WTC11 (cell line): ENCODE measurements around the gene SPATA18. TPM values are rescaled to one million over a fixed set of nuclear protein-coding genes. Genes with fewer than 3 reads are reported as not detected.

Experiments used
- ATAC-seq: fragments of 200-7000 bp; cut with Tn5 transposase; 2 replicates; pipeline ENCODE4 v1.10.0; 2021; ENCODE audit warnings: mild to moderate bottlenecking, moderate library complexity
- CTCF ChIA-PET: fragments of 300-600 bp; sonication (Branson Sonifier 250); formaldehyde crosslinking; loops from one replicate; lab custom pipeline; 2021; ENCODE audit warnings: antibody characterized with exemption; lab: Charles Lee
- POLR2A ChIA-PET: fragments of 350-600 bp; sonication (Branson Sonifier 250); formaldehyde crosslinking; loops from one replicate; lab custom pipeline; 2021; ENCODE audit warnings: antibody characterized with exemption; lab: Charles Lee
- DNase-seq: peaks from one replicate; pipeline ENCODE4 v3.0.0; 2021; ENCODE audit warnings: low spot score
- H3K27ac Mint-ChIP-seq: 2 replicates; pipeline ENCODE4 v1.8.0; 2021; ENCODE audit warnings: mixed read lengths
- H3K27me3 Mint-ChIP-seq: 2 replicates; pipeline ENCODE4 v1.8.0; 2021; ENCODE audit warnings: low read depth, mild to moderate bottlenecking, moderate library complexity, mixed read lengths
- H3K36me3 Mint-ChIP-seq: 2 replicates; pipeline ENCODE4 v1.8.0; 2021; ENCODE audit warnings: mixed read lengths
- H3K4me1 Mint-ChIP-seq: 2 replicates; pipeline ENCODE4 v1.8.0; 2022; ENCODE audit warnings: mixed read lengths
- H3K4me3 Mint-ChIP-seq: 2 replicates; pipeline ENCODE4 v1.8.0; 2021; ENCODE audit warnings: mild to moderate bottlenecking, moderate library complexity, mixed read lengths
- H3K9me3 Mint-ChIP-seq: 2 replicates; pipeline ENCODE4 v1.8.0; 2021; ENCODE audit warnings: mixed read lengths
- CBFB ChIP-seq: sonication (generic); formaldehyde crosslinking; IDR thresholded peaks from 2 replicates; pipeline ENCODE4 v1.8.1; 2022; ENCODE audit warnings: mild to moderate bottlenecking, low read depth, missing genetic modification reagents
- CREB1 ChIP-seq: sonication (generic); formaldehyde crosslinking; IDR thresholded peaks from 2 replicates; pipeline ENCODE4 v1.8.0; 2023; ENCODE audit warnings: mild to moderate bottlenecking, missing genetic modification reagents
- ELF4 ChIP-seq: sonication (generic); formaldehyde crosslinking; IDR thresholded peaks from 2 replicates; pipeline ENCODE4 v1.8.1; 2022; ENCODE audit warnings: low read depth, mild to moderate bottlenecking, moderate library complexity, missing genetic modification reagents
- ETV6 ChIP-seq: sonication (generic); formaldehyde crosslinking; IDR thresholded peaks from 2 replicates; pipeline ENCODE4 v1.8.1; 2022; ENCODE audit warnings: mild to moderate bottlenecking, missing genetic modification reagents
- MXD4 ChIP-seq: fragments of 250-450 bp; sonication (Bioruptor Pico); IDR thresholded peaks from 2 replicates; pipeline ENCODE4 v1.8.0; 2021; ENCODE audit warnings: mild to moderate bottlenecking, moderate library complexity, borderline replicate concordance
- NR2C2 ChIP-seq: sonication (generic); formaldehyde crosslinking; IDR thresholded peaks from 2 replicates; pipeline ENCODE4 v1.8.0; 2022; ENCODE audit warnings: mild to moderate bottlenecking, missing genetic modification reagents
- NR3C1 ChIP-seq: sonication (generic); formaldehyde crosslinking; conservative IDR thresholded peaks from 2 replicates; pipeline ENCODE4 v1.8.1; 2023; ENCODE audit warnings: low read depth, mild to moderate bottlenecking, missing genetic modification reagents
- RORB ChIP-seq: fragments of 250-450 bp; sonication (Bioruptor Pico); IDR thresholded peaks from 2 replicates; pipeline ENCODE4 v1.9.0; 2021; ENCODE audit warnings: mild to moderate bottlenecking
- ZNF121 ChIP-seq: sonication (generic); formaldehyde crosslinking; IDR thresholded peaks from 2 replicates; pipeline ENCODE4 v1.8.0; 2023; ENCODE audit warnings: missing genetic modification reagents
- ZNF138 ChIP-seq: sonication (generic); formaldehyde crosslinking; conservative IDR thresholded peaks from 2 replicates; pipeline ENCODE4 v1.8.1; 2022; ENCODE audit warnings: mild to moderate bottlenecking, moderate library complexity, missing genetic modification reagents
- ZNF317 ChIP-seq: sonication (generic); formaldehyde crosslinking; IDR thresholded peaks from 2 replicates; pipeline ENCODE4 v1.8.1; 2023; ENCODE audit warnings: low read depth, mild to moderate bottlenecking, moderate library complexity, missing genetic modification reagents, borderline replicate concordance
- ZNF416 ChIP-seq: fragments of 250-450 bp; sonication (Bioruptor Pico); IDR thresholded peaks from 2 replicates; pipeline ENCODE4 v1.9.0; 2021; ENCODE audit warnings: mild to moderate bottlenecking, inconsistent platforms
- ZNF671 ChIP-seq: fragments of 250-450 bp; sonication (Bioruptor Pico); IDR thresholded peaks from 2 replicates; pipeline ENCODE4 v1.8.0; 2021; ENCODE audit warnings: mild to moderate bottlenecking
- total RNA-seq: library from RNA; stranded (reverse); gene quantifications from 3 replicates; pipeline ENCODE4 v1.2.3, GENCODE V29; 2021
- TF ChIP-seq, protein P1 (sequence below): sonication (generic); formaldehyde crosslinking; IDR thresholded peaks from 2 replicates; pipeline ENCODE4 v1.8.0; 2022; ENCODE audit warnings: mild to moderate bottlenecking, missing genetic modification reagents
- TF ChIP-seq, protein P2 (sequence below): sonication (generic); formaldehyde crosslinking; IDR thresholded peaks from 2 replicates; pipeline ENCODE4 v1.8.1; 2022; ENCODE audit warnings: mild to moderate bottlenecking, missing genetic modification reagents, moderate library complexity, borderline replicate concordance
- TF ChIP-seq, protein P3 (sequence below): fragments of 250-450 bp; sonication (Bioruptor Pico); IDR thresholded peaks from 2 replicates; pipeline ENCODE4 v1.9.0; 2021; ENCODE audit warnings: mild to moderate bottlenecking, borderline replicate concordance
- TF ChIP-seq, protein P4 (sequence below): sonication (generic); formaldehyde crosslinking; IDR thresholded peaks from 2 replicates; pipeline ENCODE4 v1.8.1; 2022; ENCODE audit warnings: missing genetic modification reagents, borderline replicate concordance
- TF ChIP-seq, protein P5 (sequence below): fragments of 250-450 bp; sonication (Bioruptor Pico); conservative IDR thresholded peaks from 2 replicates; pipeline ENCODE4 v1.9.0; 2021; ENCODE audit warnings: mild to moderate bottlenecking

Gene SPATA18
- total RNA-seq, 1 experiment from 2014 or later, result 6.6 TPM

DNA sequence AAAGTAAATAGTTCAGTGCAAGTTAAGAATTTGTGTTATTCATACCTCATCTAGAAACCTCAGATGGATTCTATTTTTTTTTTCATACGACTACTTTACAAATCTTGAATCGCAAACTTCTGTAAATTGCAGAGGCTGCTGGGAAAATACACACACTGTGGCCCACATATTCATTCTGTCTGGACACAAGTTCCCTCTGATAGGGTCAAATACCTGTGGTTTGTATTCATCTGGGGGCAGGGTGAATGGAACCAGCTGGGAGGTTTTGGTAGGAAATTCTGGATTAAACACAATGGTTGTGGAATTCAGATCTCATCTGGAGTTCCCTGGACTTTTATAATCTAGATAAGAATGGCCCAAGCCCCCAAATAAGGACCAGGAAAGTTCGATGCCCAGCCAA lies 56.2 kb downstream of the SPATA18 start:
- TF ChIP-seq ZNF138 (CRISPR knock-in tag) (no peak), ZNF416 (no peak), NR2C2 (CRISPR knock-in tag) (no peak), MXD4 (CRISPR knock-in tag) (no peak), RORB (CRISPR knock-in tag) (no peak), ZNF671 (CRISPR knock-in tag) (no peak)
- TF ChIP-seq, protein P1, sequence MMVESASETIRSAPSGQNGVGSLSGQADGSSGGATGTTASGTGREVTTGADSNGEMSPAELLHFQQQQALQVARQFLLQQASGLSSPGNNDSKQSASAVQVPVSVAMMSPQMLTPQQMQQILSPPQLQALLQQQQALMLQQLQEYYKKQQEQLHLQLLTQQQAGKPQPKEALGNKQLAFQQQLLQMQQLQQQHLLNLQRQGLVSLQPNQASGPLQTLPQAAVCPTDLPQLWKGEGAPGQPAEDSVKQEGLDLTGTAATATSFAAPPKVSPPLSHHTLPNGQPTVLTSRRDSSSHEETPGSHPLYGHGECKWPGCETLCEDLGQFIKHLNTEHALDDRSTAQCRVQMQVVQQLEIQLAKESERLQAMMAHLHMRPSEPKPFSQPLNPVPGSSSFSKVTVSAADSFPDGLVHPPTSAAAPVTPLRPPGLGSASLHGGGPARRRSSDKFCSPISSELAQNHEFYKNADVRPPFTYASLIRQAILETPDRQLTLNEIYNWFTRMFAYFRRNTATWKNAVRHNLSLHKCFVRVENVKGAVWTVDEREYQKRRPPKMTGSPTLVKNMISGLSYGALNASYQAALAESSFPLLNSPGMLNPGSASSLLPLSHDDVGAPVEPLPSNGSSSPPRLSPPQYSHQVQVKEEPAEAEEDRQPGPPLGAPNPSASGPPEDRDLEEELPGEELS, result no peak
- TF ChIP-seq, protein P2, sequence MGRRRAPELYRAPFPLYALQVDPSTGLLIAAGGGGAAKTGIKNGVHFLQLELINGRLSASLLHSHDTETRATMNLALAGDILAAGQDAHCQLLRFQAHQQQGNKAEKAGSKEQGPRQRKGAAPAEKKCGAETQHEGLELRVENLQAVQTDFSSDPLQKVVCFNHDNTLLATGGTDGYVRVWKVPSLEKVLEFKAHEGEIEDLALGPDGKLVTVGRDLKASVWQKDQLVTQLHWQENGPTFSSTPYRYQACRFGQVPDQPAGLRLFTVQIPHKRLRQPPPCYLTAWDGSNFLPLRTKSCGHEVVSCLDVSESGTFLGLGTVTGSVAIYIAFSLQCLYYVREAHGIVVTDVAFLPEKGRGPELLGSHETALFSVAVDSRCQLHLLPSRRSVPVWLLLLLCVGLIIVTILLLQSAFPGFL (CRISPR knock-in tag), result no peak
- TF ChIP-seq, protein P3, sequence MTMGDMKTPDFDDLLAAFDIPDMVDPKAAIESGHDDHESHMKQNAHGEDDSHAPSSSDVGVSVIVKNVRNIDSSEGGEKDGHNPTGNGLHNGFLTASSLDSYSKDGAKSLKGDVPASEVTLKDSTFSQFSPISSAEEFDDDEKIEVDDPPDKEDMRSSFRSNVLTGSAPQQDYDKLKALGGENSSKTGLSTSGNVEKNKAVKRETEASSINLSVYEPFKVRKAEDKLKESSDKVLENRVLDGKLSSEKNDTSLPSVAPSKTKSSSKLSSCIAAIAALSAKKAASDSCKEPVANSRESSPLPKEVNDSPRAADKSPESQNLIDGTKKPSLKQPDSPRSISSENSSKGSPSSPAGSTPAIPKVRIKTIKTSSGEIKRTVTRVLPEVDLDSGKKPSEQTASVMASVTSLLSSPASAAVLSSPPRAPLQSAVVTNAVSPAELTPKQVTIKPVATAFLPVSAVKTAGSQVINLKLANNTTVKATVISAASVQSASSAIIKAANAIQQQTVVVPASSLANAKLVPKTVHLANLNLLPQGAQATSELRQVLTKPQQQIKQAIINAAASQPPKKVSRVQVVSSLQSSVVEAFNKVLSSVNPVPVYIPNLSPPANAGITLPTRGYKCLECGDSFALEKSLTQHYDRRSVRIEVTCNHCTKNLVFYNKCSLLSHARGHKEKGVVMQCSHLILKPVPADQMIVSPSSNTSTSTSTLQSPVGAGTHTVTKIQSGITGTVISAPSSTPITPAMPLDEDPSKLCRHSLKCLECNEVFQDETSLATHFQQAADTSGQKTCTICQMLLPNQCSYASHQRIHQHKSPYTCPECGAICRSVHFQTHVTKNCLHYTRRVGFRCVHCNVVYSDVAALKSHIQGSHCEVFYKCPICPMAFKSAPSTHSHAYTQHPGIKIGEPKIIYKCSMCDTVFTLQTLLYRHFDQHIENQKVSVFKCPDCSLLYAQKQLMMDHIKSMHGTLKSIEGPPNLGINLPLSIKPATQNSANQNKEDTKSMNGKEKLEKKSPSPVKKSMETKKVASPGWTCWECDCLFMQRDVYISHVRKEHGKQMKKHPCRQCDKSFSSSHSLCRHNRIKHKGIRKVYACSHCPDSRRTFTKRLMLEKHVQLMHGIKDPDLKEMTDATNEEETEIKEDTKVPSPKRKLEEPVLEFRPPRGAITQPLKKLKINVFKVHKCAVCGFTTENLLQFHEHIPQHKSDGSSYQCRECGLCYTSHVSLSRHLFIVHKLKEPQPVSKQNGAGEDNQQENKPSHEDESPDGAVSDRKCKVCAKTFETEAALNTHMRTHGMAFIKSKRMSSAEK (CRISPR knock-in tag), result no peak
- H3K27ac Mint-ChIP-seq, result no peak overlapping the region
- POLR2A ChIA-PET, result no interaction called here
- peaks cover 6% of the 10 kb centered on the region for H3K4me1 Mint-ChIP-seq
- H3K9me3 Mint-ChIP-seq, result no peaks in the 10 kb centered on the region
- H3K4me3 Mint-ChIP-seq, result no peak overlapping the region
- no peaks in the 10 kb centered on the region for H3K27me3 Mint-ChIP-seq
- no peaks in the 10 kb centered on the region for H3K36me3 Mint-ChIP-seq
- CTCF ChIA-PET, result no interaction called here
- ATAC-seq (no peak), DNase-seq (no peak)

DNA sequence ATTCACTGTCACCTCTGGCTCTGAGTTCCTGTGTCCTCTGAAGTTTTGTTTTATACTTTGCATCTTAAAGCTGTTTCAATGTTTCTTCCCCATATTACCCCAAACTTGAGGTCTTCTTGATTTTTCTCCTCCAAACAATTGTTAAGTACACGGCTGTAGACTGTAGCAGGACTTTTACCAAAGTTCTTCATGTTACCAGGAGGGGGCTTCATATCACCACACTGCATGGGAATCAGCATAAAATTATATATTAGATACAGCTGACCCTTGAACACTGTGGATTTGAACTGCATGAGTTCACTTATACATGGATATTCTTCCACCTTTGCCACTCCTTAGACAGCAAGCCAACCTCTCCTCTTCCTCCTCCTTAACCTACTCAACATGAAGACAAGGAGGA lies 56.6 kb downstream of the SPATA18 start:
- Mint-ChIP-seq H3K9me3 (no peaks in the 10 kb centered on the region), H3K4me1 (peaks cover 6% of the 10 kb centered on the region), H3K27ac (no peak overlapping the region), H3K36me3 (no peaks in the 10 kb centered on the region), H3K27me3 (no peaks in the 10 kb centered on the region), H3K4me3 (no peak overlapping the region)
- TF ChIP-seq, protein P4, sequence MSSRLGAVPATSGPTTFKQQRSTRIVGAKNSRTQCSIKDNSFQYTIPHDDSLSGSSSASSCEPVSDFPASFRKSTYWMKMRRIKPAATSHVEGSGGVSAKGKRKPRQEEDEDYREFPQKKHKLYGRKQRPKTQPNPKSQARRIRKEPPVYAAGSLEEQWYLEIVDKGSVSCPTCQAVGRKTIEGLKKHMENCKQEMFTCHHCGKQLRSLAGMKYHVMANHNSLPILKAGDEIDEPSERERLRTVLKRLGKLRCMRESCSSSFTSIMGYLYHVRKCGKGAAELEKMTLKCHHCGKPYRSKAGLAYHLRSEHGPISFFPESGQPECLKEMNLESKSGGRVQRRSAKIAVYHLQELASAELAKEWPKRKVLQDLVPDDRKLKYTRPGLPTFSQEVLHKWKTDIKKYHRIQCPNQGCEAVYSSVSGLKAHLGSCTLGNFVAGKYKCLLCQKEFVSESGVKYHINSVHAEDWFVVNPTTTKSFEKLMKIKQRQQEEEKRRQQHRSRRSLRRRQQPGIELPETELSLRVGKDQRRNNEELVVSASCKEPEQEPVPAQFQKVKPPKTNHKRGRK (CRISPR knock-in tag), result no peak
- no peak for TF ChIP-seq ZNF121 (CRISPR knock-in tag)
- no peak for TF ChIP-seq ZNF317 (CRISPR knock-in tag)
- no peak for TF ChIP-seq MXD4 (CRISPR knock-in tag)
- no peak for TF ChIP-seq CBFB (CRISPR knock-in tag)
- no peak for TF ChIP-seq NR3C1 (CRISPR knock-in tag)
- no peak for TF ChIP-seq CREB1 (CRISPR knock-in tag)
- TF ChIP-seq, protein P5, sequence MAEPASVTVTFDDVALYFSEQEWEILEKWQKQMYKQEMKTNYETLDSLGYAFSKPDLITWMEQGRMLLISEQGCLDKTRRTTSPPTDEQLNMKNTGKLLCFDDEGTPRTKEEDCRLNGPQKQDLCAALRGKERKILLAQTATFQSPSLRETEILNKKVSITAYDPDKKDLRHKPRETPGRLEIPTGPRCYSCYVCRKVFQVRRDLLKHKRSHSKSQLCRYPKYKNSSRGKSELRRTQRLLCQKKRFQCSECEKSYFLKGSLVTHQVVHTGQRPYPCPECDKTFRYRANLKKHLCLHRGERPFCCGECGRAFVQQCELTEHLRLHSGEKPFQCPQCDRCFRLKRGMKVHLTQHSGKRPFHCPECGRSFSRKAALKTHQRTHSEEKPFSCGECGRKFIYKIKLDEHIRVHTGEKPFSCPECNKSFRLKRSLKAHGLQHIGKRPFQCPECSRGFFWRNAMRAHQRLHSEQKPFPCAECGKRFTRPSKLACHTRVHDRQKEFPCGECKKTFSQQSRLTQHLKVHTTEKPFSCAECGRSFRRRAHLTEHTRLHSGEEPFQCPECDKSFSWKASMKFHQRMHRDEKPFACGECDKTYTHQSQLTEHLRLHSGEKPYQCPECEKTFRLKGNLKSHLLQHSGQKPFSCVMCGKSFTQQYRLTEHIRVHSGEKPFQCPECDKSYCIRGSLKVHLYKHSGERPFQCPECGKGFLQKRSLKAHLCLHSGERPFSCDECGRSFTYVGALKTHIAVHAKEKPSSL (CRISPR knock-in tag), result no peak
- TF ChIP-seq ZNF138 (CRISPR knock-in tag), result no peak
- no peak for TF ChIP-seq ELF4 (CRISPR knock-in tag)
- TF ChIP-seq, protein P2 (CRISPR knock-in tag), result no peak
- TF ChIP-seq ETV6 (CRISPR knock-in tag), result no peak
- ChIA-PET POLR2A (no interaction called here), CTCF (no interaction called here)
- ATAC-seq (no peak), DNase-seq (no peak)
